Middle frontal gyrus (tissue), 1 donor: ENCODE results near the gene FRMPD4.

Source experiments
- DNase-seq: peaks from one replicate; pipeline ENCODE4 v3.0.0-alpha.2; 2015; ENCODE audit warnings: low spot score; ENCODE audit errors: extremely low spot score

The FRMPD4 gene

DNA sequence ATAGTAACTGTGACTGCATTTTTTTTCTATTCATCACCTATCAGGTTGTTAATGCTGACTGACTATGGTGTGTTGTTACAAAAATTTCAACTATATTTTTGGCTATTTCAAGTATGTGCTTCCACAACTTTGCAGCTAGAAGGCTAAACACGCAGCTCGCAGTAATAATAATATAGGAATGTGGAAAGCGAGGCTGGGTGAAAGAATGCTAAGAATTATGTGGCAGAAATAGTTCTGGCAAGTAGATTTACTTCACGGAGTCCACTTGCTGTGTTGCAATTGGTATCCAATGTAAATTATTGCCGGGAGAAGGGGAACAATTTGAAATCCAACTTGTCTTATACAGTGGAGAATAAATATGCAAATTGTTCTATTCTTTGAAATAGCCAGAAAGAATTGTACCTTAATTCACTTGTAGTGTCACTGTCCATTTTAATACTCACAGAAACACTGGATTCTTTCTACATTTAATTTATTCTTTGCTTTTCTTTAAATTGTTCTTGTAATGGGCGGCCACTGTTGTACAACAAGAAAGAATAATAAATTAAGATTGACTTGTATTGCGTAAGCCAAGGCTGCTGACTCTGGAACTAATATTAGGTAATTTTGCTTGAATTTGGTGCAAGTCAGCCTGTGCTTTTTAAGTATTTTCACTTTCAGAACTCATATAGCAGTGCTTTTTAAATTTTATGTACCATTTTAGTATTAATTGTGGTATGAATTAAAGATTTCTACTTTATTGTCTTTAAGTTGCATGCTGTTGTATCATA lies 154.9 kb downstream of the FRMPD4 start:
- no peak for DNase-seq

DNA sequence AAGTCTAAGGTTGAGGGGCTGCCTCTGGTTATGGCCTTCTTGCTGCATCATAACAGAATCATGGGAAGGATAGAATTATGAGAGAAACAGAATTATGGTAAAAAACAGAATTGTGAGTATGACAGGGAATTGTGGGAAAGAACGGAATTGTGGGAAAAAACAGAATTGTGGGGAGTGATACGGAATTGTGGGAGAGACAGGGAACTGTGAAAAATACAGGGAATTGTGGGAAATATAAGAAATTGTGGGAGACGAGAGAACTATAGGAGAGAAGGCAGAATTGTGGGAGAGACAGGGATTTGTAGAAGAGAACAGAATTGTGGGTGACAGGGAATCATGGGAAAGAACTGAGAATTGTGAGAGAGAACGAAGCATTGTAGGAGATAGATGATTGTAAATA lies 159.1 kb downstream of the FRMPD4 start:
- DNase-seq, result no peak

DNA sequence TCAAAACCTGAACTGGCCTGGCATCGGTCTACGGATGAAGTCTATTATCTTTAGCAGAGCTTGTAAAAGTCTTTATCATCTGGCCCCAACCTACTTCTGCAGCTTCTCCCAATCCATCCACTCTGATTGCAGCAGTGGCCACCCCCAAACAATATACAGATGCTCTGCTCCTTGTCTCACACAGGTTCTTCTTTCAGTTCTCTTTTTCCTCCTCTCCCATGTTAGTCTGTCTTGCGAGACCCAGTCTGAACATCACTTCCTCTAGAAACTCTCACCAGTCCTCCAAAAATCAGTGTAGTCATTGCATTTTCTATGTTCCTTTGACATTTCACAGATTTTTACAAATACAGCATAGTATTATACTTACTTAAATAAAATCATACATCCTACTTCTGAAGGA lies 163.0 kb downstream of the FRMPD4 start:
- DNase-seq, result no peak

DNA sequence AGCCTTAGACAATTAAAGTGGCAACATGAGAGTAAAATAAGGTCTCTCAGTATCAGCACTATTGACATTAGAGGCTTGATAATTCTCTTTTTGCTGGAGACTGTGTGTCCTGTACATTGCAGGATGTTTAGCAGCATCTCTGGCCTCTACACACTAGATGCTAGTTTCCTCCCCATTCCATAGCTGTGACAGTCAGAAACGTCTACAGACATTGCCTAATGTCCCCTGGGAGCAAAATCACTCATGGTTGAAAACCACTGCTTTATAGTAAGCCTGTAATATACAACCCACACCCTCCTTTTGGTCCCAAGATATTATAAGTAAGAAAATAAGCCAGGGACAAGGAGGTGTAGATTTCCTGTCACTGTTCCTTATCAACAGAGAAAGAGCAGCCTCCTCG lies 166.0 kb downstream of the FRMPD4 start:
- no peak for DNase-seq

DNA sequence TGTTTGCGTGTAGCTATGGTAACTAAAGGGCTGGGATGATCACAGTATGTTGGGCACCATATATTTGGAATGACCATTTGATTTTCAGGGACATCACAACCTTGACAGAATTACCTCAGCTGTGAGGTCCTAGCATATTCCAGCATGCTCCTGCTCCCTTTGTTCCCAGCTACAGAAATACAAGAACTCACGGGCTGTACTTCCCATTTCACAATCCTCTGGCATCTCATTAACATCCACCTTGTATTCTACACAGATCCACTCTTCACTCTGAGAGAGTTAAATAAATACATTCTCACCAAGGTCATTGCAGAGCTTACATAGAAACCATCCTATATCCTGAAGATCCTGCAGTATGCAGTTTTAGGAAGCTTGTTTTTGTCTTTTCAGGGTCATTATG lies 169.7 kb downstream of the FRMPD4 start:
- DNase-seq, result no peak

DNA sequence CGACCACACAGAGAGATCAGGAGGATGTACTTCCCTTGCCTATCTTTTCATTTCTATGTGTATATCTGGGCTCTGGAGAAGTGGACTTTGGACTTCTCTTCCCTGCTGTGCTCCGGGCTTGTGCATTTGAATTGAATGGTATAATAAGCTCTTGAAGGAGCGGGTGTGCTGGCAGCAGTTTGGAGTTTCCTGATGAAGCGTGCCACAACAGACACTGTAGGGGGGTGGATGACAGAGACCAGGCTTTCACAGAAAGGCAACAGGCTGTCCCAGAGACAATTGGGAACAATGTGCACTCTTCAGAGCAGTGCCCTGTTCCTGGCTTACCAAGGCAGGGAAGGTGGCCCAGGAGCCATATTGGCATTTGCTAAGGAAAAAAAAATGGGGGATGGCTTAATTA lies 170.1 kb downstream of the FRMPD4 start:
- no peak for DNase-seq

DNA sequence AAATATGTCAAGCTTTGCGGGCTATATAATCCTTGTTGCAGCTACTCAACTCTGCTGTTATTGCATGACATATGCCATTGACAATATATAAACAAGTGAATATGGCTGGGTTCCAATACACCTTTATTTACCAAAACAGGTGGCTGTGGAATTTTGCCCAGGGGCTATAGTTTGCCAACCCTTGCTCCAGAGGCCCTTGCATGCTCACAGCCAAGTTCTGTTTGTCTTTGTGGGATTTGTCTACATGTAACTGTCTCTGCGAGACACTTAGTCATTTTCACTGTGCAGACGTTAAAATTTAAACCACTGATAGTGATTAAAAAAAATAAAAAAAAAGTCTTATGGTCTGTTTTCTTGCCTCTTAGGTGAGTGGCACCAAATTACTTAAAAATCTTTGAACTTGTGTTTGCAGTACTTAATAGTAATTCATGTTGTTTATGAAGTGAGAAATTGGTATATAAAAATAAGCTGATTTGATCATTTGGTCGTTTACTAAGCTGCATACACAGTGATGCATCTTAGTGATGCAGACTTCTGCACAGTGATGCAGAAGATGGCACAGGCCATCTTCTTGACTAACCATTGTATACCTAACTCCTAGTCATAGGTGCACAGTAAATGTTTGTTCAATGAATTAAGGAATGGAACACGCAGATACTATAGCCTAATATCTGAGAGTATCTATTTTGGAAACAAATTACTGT lies 170.9 kb downstream of the FRMPD4 start:
- DNase-seq, result no peak

DNA sequence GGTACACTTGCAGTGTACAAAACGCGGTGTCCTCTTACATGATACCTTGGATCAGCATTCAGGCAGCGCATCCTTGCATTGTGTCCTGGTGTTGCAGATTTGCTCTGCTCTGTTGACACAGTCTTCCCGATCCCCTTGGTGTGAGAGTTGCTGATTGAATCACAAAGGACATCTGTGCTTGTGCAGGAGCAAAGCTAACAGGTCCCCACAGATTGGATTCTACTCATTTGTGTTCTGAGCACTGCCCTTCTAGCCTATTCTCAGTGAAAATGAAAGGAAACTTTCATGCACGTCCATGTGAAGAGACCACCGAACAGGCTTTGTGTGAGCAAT lies 171.4 kb downstream of the FRMPD4 start:
- no peak for DNase-seq

DNA sequence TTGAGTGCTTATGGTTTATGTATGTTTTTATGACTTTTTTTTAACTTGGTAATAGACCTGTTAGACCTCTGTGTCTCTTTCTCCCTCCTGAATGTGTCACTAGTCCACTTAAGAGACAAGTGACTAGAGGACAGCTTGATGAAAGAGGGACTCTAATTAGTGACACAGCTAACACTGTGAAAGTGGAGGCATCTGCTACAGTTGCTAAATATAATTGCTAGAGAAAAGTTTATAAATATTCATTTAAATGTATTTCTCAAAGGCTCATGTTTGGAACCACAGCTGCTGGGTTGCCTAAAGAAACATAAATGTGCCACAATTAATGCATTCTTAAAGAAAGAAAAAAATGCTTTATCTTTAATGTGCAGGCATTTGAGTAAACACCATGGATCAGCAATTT lies 176.4 kb downstream of the FRMPD4 start:
- no peak for DNase-seq

DNA sequence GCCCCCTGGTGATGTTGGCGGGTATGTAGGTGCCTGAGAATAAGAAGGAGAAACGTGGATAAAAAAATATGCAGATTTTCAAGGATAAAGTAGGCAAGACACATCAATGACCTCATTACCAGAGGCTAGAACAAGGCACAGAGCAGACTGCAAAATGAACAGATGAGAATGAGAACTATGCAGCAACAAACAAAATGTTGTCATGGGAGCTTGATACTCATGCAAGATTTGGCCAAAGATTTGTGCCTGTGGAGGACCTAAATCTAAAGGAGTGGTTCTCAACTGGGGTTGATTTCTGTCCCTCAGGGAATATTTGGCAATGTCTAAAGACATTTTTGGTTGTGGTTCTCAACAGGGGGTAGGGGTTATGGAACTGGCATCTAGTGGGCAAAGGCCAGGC lies 177.3 kb downstream of the FRMPD4 start:
- DNase-seq, result no peak

DNA sequence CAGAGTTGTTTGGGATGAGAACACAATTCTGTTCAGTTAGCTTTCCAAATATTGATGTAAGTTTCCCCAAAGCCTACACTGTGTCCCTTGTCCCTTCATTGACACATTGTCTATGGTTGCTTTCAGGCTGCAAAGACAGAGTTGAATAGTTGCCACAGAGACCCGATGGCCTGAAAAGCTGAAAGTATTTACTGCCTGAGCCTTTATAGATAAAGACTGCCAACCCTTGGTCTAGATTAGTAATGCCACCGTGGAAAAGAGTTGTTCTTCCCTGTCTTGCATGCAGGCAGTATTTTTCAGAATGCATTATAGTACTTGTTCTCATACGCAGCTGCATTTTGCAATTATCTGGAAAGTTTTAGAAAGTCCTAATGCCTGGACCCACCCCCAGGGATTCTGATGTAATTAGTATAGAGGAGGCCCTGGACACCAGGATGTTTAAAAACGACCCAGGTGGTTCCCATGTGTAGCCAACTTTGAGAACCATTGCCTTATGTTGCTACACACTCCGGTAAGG lies 180.8 kb downstream of the FRMPD4 start:
- DNase-seq, result no peak

DNA sequence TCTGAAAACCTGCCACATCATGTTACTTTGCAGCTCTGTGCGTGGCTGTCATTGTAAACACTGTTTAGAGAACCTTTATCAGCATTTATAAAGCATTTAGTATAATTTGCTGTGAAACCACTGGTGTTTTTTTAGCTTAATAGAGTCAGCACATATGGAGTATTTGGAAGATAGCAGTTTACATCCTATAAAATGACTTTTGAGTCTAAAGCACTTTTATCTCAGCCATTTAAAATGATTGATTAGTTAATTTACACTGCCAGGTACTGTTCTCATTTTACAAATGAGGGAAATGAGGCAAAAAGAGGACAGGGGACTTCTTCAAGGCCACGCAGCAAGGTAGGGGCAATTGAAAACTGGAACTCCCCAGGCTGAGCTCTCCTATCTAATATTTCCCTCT lies 181.7 kb downstream of the FRMPD4 start:
- no peak for DNase-seq

DNA sequence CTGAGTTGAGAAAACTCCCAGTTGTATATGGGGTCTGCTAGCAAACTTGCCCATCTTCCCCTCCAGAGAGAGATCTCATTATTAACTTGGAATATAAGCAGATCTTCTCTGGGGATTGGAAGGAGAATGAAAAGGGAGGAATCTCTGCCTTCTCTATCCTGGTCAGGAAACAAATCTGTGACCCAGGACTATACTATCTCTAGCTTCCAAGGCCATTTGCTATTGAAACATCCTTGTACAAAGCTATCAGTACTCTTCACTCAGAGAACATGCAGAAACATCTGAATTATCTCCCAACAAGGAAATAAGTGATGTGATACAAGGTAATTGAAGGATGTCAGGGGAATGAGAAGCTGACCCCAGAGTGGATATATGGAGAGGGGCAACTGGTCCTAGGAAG lies 183.8 kb downstream of the FRMPD4 start:
- no peak for DNase-seq

DNA sequence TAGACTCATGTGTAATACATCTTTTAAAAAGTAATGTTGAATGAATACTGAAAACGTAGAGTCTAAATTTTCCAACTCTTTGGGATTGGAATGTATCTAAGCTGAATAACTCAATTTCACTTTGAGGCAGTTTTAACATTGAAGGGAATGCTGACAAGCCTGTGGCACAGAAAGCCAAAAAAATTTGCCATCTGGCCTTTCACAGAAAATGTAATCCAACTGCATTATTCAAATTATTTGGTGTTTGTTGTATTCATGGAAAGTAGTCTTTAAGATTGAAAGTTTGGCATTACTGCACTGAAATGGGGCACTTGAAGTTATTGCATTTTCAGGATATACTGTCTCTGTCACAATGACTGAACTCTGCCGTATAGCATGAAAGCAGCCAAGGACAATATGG lies 186.9 kb downstream of the FRMPD4 start:
- no peak for DNase-seq

DNA sequence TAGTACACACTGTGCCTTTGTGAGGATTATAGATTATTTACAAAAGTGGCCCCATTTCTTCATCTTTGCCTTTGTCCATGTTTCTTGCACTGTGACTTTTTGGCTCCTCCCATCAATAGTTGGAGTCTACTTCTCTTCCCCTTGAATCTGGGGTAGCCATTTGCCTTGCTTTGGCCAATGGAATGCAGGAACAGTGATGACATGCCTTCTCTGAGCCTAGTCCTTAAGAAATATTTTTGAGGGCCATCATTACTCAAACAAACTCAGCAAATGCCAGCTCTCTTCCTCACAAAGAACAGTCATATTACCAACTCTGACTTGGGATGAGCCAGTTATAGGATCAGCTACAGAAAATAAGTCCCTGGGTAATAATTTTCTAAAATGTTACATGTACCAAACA lies 189.6 kb downstream of the FRMPD4 start:
- DNase-seq, result no peak

DNA sequence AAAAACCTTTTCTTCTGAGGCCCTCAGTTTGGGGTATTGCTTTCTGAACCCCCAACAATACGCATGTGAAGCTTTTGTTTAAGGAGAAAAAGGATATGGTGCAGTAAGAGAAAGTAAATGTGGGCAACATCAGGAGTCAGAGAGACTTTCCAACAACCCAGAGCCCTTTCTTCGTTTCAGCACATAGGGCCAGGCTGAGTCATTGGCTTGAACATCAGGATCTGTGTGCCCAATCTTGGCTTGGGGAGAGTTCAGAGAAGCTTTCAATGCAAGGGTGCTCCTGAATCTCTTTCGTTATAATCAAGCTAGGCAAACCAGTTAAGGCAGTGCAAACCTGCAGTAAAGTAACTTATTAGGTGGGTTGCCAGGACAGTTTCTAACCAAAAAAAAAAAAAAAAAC lies 191.2 kb downstream of the FRMPD4 start:
- no peak for DNase-seq

DNA sequence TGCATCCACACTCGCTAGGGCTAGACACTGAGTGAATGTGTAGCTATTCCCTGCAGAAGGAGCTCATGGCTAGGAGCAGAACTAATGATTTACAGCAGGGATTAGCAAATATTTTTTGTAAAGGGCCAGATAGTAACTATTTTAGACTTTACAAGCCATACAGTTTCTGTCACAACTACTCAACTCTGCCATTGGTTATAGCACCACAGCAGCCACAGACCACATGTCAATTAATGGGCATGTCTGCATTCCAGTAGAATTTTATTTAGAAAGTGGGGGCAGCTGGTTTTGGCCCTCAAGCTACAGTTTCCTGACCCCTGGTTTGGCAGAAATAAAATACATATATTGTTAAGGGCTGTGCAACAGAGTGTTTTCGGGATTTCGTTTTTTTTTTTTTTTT lies 192.6 kb downstream of the FRMPD4 start:
- no peak for DNase-seq

DNA sequence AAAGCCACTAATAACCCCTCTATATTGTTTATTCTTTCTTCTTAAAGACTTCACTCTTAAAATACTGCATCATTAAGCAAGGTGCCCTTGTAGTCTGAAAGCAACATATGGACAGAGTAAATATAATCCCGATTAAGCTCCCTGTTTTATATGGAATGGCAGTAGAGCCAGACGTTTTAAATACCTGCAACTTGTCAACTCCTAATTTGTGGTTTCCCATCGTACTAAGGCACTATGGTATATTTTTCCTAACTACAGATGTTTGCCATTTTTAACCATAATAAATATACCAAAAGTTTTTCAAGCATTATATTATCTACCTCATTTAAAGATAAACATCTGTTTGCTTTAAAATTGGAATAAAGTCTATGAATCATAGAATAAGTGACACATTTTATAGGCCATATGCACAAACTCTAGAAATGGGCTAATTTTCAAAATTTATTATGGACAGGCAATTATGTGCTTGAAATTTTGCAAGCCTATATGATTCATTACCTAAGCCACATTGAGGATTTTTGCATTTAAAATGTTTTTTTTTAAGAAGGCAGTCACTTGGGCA lies 194.6 kb downstream of the FRMPD4 start:
- DNase-seq, result no peak

DNA sequence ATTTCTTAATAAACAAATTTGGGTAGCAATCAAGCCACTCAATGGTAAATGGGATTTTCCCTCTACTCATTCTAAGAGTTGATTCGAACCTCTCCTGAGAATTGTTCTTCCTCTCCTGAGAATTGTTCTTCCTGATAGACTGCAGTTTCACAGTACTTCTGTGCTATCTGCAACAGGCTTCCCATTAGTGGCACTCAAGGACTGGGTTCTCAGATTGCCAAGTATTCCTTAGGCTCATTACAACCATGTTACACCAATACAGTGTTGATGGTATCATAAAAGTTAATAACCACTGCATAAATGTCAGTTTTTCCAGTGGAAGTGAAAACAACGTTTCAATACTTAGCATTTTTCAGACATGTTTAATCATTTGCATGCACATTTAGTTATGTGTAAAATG lies 201.6 kb downstream of the FRMPD4 start:
- no peak for DNase-seq

DNA sequence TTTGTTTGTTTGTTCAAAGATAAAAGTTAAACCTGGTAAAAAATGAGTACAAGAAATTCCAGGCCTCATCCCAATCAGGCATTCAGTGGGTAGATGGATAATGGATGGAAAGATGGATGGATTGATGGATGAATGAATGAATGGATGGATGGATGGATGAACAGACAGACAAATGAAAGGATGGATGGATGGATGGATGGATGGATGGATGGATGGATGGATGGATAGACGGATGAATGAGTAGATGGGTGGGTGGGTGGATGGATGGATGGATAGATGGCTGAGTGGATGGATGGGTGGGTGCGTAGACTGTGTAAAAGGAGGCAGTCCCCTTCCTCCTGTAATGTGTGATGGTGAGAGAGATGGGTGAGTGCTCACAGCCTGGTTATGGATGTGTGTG lies 206.7 kb downstream of the FRMPD4 start:
- no peak for DNase-seq

DNA sequence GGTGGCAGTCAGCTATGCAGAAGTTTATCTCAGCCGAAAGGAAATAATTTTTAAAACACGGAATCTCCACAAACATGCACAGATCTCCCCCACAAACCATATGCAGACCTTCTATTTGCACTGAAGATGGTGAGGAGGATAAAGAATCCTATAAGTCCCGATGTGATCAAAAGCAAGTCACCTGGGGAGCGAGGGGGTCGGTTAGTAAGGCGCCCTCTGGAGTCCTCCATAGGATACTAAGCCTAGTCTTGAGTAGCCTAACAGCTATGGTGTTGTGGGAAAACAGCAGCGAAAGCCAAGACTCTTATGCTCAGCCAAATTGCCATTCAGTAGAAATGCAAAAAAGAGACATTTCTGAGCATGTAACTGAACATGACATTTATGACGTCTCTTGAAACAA lies 210.9 kb downstream of the FRMPD4 start:
- no peak for DNase-seq

DNA sequence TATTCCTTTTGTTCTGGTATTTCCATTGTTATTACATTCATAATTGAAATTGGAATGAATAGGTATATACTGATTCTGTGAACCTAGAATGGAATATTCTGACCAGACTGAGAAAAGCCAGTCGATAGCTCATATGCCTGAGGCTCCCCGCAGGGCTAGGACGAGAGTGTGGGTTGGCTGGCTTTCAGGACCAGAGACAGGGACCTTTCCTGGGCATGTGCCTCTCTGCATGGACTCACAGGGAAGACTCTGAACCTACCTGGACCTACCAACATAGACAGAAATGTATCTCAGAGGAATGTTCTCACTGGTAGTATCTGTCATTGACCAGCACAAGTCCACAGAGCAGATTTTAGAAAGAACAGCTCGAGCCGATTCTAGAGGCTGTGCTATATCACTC lies 214.6 kb downstream of the FRMPD4 start:
- no peak for DNase-seq

DNA sequence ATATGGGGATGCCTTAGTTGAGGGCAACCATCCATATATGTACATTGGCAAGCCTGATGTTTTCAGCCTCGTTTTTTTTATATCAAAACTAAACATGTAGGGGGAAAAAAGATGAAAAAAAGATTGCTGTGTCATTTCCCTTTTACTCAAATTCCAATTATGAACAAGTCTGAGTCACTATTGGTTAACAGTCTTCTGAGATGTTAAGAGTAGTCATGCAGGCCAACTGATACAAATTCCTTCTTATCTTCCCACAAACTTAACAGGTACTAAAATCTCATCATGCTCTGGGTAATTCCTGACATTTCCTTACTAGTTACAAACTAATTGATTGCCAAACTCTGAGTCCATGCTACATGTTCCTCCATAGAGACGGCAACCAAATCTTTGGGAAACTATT lies 222.1 kb downstream of the FRMPD4 start:
- no peak for DNase-seq
